Fibroblast of mammary gland (primary cell): ENCODE results near the gene GPR101.
"Not testable (repeated sequence)": the region's sequence is repeated elsewhere in the genome, so short reads cannot be mapped to it uniquely, and the experiment has no call there.

Source experiments
- DNase-seq: peaks from one replicate; pipeline ENCODE4 v3.0.0-alpha.2; 2010; ENCODE audit warnings: low read depth
- H3K4me3 ChIP-seq: 2 replicates; pipeline ENCODE4 v1.5.1; 2011; ENCODE audit warnings: low read depth, mild to moderate bottlenecking, low read length, moderate library complexity; ENCODE audit not compliant: control insufficient read depth
- CTCF ChIP-seq: conservative IDR thresholded peaks from 2 replicates; pipeline ENCODE4 v1.5.1; 2011; ENCODE audit warnings: low read depth, low read length, inconsistent platforms; ENCODE audit not compliant: control insufficient read depth, insufficient read depth

GPR101 gene

GRCh38 chrX:137028699-137029098, 5.1 kb downstream of the GPR101 start:
- no peak for TF ChIP-seq CTCF
- no peak for DNase-seq

DNA sequence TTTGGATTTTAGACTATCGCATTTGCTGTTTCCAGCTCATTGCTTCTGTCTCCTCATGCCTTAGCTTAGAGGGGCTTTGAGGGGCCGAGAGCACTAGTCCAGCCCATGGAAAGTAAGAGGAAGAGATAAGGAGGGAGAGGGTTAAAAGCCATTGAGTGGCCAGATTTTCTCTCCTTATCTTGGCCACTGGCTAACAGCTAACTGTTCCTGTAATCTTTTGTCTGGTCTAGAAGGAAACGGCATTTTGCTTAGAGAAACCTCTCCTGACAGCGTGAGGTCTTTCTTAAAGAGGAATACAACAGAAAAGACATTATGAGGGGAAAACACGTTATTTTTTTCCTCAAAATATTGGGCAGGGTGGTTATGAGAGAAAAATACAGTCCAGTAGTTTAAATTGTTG, 7.9 kb downstream of the GPR101 start:
- no peak overlapping the region for H3K4me3 ChIP-seq
- no peak for TF ChIP-seq CTCF
- DNase-seq: no peak

More at GRCh38 chrX:137028699-137029098, 5.1 kb downstream of the GPR101 start:
- H3K4me3 ChIP-seq: no peak overlapping the region

DNA sequence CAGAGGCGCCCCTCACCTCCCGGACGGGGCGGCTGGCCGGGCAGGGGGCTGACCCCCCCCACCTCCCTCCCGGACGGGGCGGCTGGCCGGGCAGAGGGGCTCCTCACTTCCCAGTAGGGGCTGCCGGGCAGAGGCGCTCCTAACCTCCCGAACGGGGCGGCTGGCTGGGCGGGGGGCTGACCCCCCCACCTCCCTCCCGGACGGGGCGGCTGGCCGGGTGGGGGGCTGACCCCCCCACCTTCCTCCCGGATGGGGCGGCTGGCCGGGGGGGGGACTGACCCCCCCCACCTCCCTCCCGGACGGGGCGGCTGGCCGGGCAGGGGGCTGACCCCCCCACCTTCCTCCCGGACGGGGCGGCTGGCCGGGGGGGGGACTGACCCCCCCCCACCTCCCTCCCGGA, 33.6 kb downstream of the GPR101 start:
- H3K4me3 ChIP-seq, DNase-seq: not testable (repeated sequence)

DNA sequence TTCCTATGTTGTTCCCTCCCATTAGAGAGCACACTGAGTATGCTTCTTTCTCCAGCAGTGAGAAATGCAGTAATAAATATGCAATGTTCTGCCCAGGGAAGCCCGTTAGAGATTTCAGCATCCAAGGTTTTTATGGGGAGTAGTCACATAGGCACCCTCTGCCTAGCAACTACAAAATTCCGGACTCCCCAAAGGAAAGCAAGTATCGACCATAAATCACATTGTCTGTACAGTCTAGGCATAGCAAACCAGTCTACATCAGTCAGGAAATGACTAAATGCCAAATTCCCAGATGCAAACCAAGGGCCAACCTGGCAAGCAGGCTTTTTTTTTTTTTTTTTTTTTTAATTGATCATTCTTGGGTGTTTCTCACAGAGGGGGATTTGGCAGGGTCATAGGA, 34.8 kb downstream of the GPR101 start:
- no peak overlapping the region for H3K4me3 ChIP-seq
- TF ChIP-seq CTCF: no peak
- peak; percentile 4 for DNase-seq
